ENCODE measurements around the gene EEA1.

The EEA1 gene

GRCh38 chr12:92897844-92898243, 31.3 kb downstream of the EEA1 start:
- in situ Hi-C loops (cut with MboI; ENCODE audit: low sequenced_read_pairs): no loop called here

DNA sequence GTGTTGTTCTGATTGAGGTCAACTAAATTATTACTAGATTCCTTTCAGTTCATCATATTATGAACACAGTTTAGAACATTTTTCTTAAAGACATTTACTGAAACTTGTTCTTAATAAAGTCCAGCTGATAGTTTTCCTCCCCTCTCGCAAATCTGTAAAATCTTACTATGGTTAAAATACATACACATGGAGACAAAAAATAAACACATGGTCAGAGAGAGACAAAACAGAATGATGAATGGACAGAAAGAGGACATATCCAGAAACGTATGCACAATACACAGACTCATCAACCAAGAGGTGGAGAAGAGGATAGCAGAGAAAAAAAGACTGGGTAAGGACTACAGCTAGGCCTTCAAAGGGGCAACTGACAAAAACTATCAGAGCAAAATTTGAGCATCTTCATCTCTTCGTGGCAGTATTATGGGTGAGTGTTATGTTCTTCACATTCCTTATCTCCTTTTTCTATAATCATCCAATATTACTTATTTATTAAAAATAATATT, 38.4 kb downstream of the EEA1 start:
- in situ Hi-C loops (cut with MboI; ENCODE audit: low sequenced_read_pairs): no loop called here

DNA sequence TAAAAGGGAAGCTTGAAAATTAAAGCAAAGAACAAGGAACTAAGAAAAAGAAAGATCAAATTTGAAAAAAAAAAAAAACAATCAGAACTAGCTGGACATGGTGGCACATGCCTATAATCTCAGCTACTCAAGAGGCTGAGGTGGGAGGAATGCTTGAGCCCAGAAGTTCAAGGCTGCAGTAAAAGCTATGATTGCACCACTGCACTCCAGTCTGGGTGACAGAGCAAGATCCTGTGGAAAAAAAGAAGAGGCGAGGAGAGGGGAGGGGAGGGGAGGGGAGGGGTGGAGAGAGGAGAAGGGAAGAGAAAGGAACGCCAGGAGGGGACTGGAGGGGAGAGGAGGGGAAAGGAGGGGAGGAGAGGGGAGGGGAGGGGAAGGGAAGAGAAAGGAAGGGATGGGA, 43.0 kb downstream of the EEA1 start:
- in situ Hi-C loops (cut with MboI; ENCODE audit: low sequenced_read_pairs): no loop called here

DNA sequence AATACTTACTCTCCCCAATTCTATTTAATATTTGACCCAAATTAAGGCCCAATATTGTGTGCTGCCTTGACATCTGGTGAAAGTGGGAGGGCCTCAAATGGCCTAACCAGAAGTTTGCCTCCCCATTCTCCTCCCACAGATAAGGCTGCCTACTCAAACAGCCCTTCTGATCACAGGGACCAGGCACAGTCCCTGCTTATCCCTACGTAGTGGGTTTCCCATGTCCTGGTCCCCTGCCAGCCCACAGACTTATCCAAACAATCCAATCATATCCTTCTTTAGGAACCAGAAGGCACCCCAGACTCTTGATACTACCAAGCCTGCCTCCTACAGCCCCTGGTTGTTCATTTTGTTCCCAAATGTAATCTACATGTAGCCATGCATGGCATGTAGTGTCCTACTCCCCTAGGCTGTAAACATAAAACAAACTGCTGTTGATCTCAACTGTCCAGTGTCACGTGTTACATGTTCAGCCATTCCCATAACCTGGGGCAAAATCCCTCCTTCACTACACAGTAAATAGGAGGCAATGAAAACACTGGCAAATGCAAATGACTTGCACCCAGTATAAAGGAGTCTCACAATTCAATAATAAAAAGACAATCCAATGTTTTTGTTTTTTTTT, 49.3 kb downstream of the EEA1 start:
- in situ Hi-C loops (cut with MboI; ENCODE audit: low sequenced_read_pairs): no loop called here

GRCh38 chr12:92877904-92878303, 51.2 kb downstream of the EEA1 start:
- in situ Hi-C loops (cut with MboI; ENCODE audit: low sequenced_read_pairs): no loop called here

DNA sequence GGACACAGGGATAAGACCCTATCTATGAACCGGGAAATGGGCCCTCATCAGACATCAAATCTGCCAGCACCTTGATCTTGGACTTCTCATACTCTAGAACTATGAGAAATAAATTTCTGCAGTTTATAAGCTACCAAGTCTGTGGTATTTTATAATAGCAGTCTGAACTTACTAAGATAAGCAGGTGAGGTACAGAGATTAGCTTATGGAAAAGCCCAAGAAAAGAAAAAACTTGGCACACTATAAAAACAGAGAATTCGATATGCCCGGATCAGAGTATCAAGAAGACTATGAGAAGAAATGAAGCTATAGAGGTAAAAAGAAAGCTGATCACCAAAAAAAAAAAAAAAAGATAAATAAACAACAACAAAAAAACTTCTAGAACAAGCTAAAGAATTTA, 52.6 kb downstream of the EEA1 start:
- in situ Hi-C loops (cut with MboI; ENCODE audit: low sequenced_read_pairs): no loop called here

- in situ Hi-C loops (cut with MboI; ENCODE audit: low sequenced_read_pairs): no loop called here
Measured at GRCh38 chr12:92871116-92871515, 58.0 kb downstream of the EEA1 start.

GRCh38 chr12:92866418-92866817, 62.7 kb downstream of the EEA1 start:
- in situ Hi-C loops (cut with MboI; ENCODE audit: low sequenced_read_pairs): no loop called here

DNA sequence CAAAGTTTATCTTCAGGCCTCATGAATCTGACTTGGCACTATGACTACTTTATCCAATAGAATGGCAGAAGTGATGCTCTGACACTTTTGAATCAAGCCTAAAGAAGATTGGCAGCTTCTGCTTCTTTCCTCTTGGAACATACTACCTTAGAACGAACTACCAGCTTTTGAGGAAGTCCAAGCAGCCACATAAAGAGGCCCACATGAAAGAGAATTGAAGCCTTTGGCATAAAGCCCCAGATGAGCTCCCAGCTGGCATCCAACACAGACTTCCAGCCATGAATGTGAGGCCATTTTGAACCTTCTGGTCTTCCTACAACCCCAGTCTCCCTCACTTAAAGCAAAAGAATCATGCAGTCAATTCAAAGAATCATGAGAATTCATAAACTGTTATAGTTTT, 65.8 kb downstream of the EEA1 start:
- in situ Hi-C loops (cut with MboI; ENCODE audit: low sequenced_read_pairs): no loop called here

DNA sequence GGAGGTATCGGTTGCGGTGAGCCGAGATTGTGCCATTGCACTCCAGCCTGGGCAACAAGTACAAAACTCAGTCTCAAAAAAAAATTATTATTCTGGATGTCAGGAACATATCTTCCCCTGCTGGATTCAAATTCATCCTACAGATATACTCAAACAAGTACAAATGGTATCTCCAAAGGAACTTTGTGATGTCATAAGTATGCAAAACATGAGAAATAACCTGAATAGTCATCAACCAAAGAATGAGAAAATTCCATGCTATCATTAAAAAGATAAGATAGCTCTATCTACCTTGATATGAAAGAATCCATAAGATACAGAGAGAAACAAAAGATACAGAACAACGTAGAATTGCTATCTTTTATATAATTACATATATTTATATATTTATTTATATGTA, 67.7 kb downstream of the EEA1 start:
- in situ Hi-C loops (cut with MboI; ENCODE audit: low sequenced_read_pairs): no loop called here

DNA sequence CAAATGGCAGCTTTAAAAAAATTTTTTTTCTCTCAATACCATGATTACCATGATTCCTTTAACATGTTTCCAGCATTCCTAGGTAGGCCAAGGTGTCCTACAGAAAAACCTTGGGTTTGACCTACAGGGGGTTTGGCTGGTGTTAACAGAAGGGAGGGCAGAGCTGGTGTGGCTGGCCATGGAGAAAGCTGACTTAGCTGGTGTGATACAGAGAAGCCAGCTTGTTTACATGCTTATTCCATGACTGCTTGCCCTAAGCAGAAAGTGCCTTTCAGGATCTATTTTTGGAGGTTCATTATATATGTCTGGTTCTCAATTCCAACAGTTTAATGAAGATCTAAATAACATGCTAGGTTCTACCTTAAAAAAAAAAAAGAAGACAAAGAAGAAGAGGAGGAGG, 68.6 kb downstream of the EEA1 start:
- in situ Hi-C loops (cut with MboI; ENCODE audit: low sequenced_read_pairs): no loop called here

DNA sequence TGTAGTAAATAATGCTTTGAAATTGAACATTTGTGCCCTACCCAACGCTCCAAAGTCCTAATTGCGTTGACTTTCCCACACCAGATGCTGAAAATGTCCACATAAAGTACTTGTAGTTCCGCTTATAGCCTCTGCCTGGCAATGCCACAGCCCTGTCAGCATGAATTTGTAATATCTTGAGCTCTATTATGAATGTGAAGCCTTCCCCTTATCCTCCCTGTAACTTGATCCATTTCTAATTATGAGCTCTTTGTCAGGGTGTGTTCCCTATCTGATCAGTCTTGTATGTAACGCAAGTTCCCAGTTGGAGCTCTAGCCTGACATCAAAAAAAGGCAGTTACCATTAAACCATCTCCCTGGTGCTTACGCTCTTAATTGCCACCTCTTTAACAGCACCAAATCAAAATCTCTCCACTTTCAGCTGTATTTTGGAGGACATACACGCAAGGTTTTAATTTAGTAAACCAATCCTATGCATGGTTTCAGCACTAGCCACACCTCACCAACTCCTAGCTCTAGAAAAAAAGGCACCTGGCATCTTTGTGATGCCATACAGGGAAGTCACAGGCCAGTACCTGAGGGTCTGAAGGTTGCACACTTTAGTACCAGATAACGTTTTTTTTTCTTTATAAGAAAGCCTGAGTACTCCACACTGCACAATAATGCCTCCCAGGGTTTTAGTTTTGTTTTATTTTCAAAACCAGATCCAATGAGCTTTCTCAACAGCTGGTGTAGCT, 69.3 kb downstream of the EEA1 start:
- in situ Hi-C loops (cut with MboI; ENCODE audit: low sequenced_read_pairs): no loop called here

GRCh38 chr12:92857818-92858217, 71.3 kb downstream of the EEA1 start:
- in situ Hi-C loops (cut with MboI; ENCODE audit: low sequenced_read_pairs): no loop called here

DNA sequence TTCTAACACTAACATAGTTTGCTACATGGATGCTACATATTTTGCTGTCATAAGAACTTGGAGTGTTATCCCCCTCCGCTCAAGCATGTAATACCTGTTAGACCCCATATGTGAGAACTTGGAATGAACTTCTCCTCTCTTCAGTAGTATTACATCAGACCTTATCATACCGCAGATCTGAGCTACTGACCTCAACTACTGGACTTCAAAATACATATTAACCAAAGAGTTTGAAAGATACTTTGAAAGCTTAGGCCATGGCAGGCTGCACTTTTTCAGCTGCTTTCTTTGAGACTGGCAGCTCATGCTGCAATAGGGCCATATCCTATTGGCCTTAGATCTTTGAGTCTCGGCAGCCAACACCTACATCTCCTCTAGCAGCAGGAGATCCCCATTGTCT, 74.8 kb downstream of the EEA1 start:
- in situ Hi-C loops (cut with MboI; ENCODE audit: low sequenced_read_pairs): no loop called here

DNA sequence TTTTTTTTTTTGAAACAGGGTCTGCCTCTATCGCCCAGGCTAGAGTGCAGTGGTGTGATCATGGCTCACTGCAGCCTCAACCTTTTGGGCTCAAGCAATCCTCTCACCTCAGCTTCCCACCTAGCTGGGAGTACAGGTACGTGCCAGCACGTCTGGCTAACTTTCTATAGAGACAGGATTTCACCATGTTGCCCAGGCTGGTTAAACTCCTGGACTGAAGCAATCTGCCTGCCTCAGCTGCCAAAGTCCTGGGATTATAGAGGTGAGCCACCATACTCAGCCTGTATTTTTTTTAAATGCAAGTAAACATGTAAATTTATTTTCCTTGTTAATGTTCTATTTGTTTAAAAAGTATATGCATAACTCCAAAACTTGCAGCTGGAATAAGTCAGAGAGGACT, 80.4 kb downstream of the EEA1 start:
- in situ Hi-C loops (cut with MboI; ENCODE audit: low sequenced_read_pairs): no loop called here

- in situ Hi-C loops (cut with MboI; ENCODE audit: low sequenced_read_pairs): no loop called here
Measured at GRCh38 chr12:92847368-92847767, 81.7 kb downstream of the EEA1 start.

GRCh38 chr12:92845329-92845728, 83.8 kb downstream of the EEA1 start:
- in situ Hi-C loops (cut with MboI; ENCODE audit: low sequenced_read_pairs): no loop called here

- in situ Hi-C loops (cut with MboI; ENCODE audit: low sequenced_read_pairs): no loop called here
Measured at GRCh38 chr12:92844151-92844763, 84.8 kb downstream of the EEA1 start.

GRCh38 chr12:92829686-92830282, 99.3 kb downstream of the EEA1 start:
- in situ Hi-C loops (cut with MboI; ENCODE audit: low sequenced_read_pairs): no loop called here

GRCh38 chr12:92828565-92828964, 100.5 kb downstream of the EEA1 start:
- in situ Hi-C loops (cut with MboI; ENCODE audit: low sequenced_read_pairs): no loop called here

- in situ Hi-C loops (cut with MboI; ENCODE audit: low sequenced_read_pairs): no loop called here
Measured at GRCh38 chr12:92827836-92828431, 101.2 kb downstream of the EEA1 start.
